HCT116 (cell line): ENCODE measurements around the gene CADPS. TPM values are rescaled to one million over a fixed set of nuclear protein-coding genes. Genes with fewer than 3 reads are reported as not detected.

ENCODE experiments used
- ATAC-seq: fragments of 200-7000 bp; cut with Tn5 transposase; 2 replicates; pipeline ENCODE4 v1.9.1; 2020; ENCODE audit warnings: mild to moderate bottlenecking, moderate library complexity
- BruUV-seq: library from RNA; stranded (reverse); fragments of 400-500 nt; replicated peaks from 2 replicates; lab custom pipeline; 2021; lab: Mats Ljungman, UMichigan
- CTCF ChIA-PET: fragments of 300-600 bp; sonication (Branson Sonifier 250); formaldehyde crosslinking; loops from one replicate; lab custom pipeline; 2021; ENCODE audit warnings: antibody characterized with exemption; lab: Charles Lee
- POLR2A ChIA-PET: fragments of 300-600, 350-600 bp; sonication (Branson Sonifier 250); formaldehyde crosslinking; loops from one replicate; lab custom pipeline; 2021; ENCODE audit warnings: antibody characterized with exemption; lab: Charles Lee
- RAD21 ChIA-PET, 2 experiments: fragments of 300-600 bp; sonication (Branson Sonifier 250); formaldehyde crosslinking; loops; one replicate each; lab custom pipeline; 2023; ENCODE audit warnings: low total read pairs in 2 of 2; ENCODE audit not compliant: uncharacterized antibody in 2 of 2, unreplicated experiment in 2 of 2, low non-redundant PET in 1 of 2; lab: Charles Lee
- DNase-seq: peaks from one replicate; pipeline ENCODE4 v3.0.0-alpha.2; 2010; ENCODE audit warnings: low read depth, low spot score
- H2AFZ ChIP-seq: fragments of 200-600 bp; shearing (Covaris generic), sonication (generic); 2 replicates; pipeline ENCODE4 v1.6.1; 2017; ENCODE audit warnings: low read depth, mixed run types, mixed read lengths, antibody characterized with exemption, low read length; ENCODE audit not compliant: poor library complexity, severe bottlenecking
- H3K27ac ChIP-seq: 2 replicates; pipeline ENCODE4 v1.5.1; 2012; ENCODE audit warnings: low read depth, low read length
- H3K27me3 ChIP-seq: fragments of 200-600 bp; sonication (generic); 2 replicates; pipeline ENCODE4 v1.6.1; 2016; ENCODE audit warnings: mixed run types, low read length, mixed read lengths; ENCODE audit not compliant: insufficient read depth
- H3K36me3 ChIP-seq, 2 experiments: fragments of 200-500 bp in 1 of 2; fragments of 200-600 bp in 1 of 2; sonication (Bioruptor generic) in 1 of 2; sonication (generic) in 1 of 2; 2 replicates each; pipeline versions ENCODE4 v1.5.1 to v1.6.1; 2014 to 2016; ENCODE audit warnings: low read length in 2 of 2, inconsistent platforms in 1 of 2, mixed read lengths in 1 of 2, mixed run types in 1 of 2; ENCODE audit not compliant: insufficient read depth in 2 of 2, control insufficient read depth in 1 of 2
- H3K4me1 ChIP-seq, 2 experiments: fragments of 200-600 bp in 1 of 2; sonication (generic) in 1 of 2; 2 replicates each; pipeline versions ENCODE4 v1.5.1 to v1.6.1; 2012 to 2017; ENCODE audit warnings: low read length in 2 of 2, inconsistent platforms in 1 of 2, mild to moderate bottlenecking in 1 of 2, mixed read lengths in 1 of 2, mixed run types in 1 of 2, moderate library complexity in 1 of 2; ENCODE audit not compliant: insufficient read depth in 2 of 2, control insufficient read depth in 1 of 2
- H3K4me2 ChIP-seq: fragments of 200-600 bp; sonication (generic); 2 replicates; pipeline ENCODE4 v1.6.1; 2017; ENCODE audit warnings: mixed run types, low read length, mixed read lengths
- H3K4me3 ChIP-seq, 2 experiments: fragments of 200-600 bp in 1 of 2; sonication (generic) in 1 of 2; replicated peaks in 1 of 2; 2 replicates each; pipeline ENCODE4 v1.5.1; 2011 to 2016; ENCODE audit warnings: low read length in 2 of 2, control low read depth in 1 of 2, low read depth in 1 of 2, mild to moderate bottlenecking in 1 of 2, mixed read lengths in 1 of 2, mixed run types in 1 of 2
- H3K79me2 ChIP-seq: fragments of 200-600 bp; sonication (generic); 2 replicates; pipeline ENCODE4 v1.6.1; 2017; ENCODE audit warnings: mild to moderate bottlenecking, mixed run types, low read length, moderate library complexity, mixed read lengths; ENCODE audit not compliant: insufficient read depth
- H3K9ac ChIP-seq: fragments of 200-600 bp; sonication (generic); 2 replicates; pipeline ENCODE4 v1.6.1; 2016; ENCODE audit warnings: low read length, mixed read lengths
- H3K9me2 ChIP-seq: fragments of 200-600 bp; sonication (generic), shearing (Covaris generic); 2 replicates; pipeline ENCODE4 v1.6.1; 2017; ENCODE audit warnings: mixed run types, mild to moderate bottlenecking, moderate library complexity; ENCODE audit not compliant: insufficient read depth
- H3K9me3 ChIP-seq, 2 experiments: fragments of 200-500 bp in 1 of 2; fragments of 200-600 bp in 1 of 2; sonication (Bioruptor generic) in 1 of 2; sonication (generic) in 1 of 2; 2 replicates each; pipeline ENCODE4 v1.6.1; 2014 to 2017; ENCODE audit warnings: low read length in 2 of 2, mixed read lengths in 2 of 2, inconsistent platforms in 1 of 2, low read depth in 1 of 2, mild to moderate bottlenecking in 1 of 2, mixed run types in 1 of 2, moderate library complexity in 1 of 2; ENCODE audit not compliant: control insufficient read depth in 1 of 2, insufficient read depth in 1 of 2
- H4K20me1 ChIP-seq: fragments of 200-600 bp; sonication (generic), shearing (Covaris generic); 2 replicates; pipeline ENCODE4 v1.6.1; 2017; ENCODE audit warnings: mixed run types, mild to moderate bottlenecking, moderate library complexity; ENCODE audit not compliant: insufficient read depth
- CBX3 ChIP-seq: IDR thresholded peaks from 2 replicates; pipeline ENCODE4 v1.6.1; 2012; ENCODE audit warnings: low read depth
- CTCF ChIP-seq, 3 experiments: fragments of 200-600 bp in 1 of 3; sonication (generic) in 1 of 3; IDR thresholded peaks in 2 of 3; conservative IDR thresholded peaks in 1 of 3; 2 replicates each; pipeline ENCODE4 v1.5.1; 2012 to 2017; ENCODE audit warnings: low read depth in 2 of 3, low read length in 2 of 3, antibody characterized with exemption in 1 of 3, borderline replicate concordance in 1 of 3, control low read depth in 1 of 3, mild to moderate bottlenecking in 1 of 3, mixed read lengths in 1 of 3, mixed run types in 1 of 3, moderate library complexity in 1 of 3; ENCODE audit not compliant: insufficient read depth in 1 of 3
- EGR1 ChIP-seq: IDR thresholded peaks from 2 replicates; pipeline ENCODE4 v1.6.1; 2012; ENCODE audit warnings: low read depth
- ELF1 ChIP-seq: IDR thresholded peaks from 2 replicates; pipeline ENCODE4 v1.6.1; 2012; ENCODE audit warnings: low read depth, borderline replicate concordance
- EZH2 ChIP-seq: fragments of 200-600 bp; sonication (generic); IDR thresholded peaks from 2 replicates; pipeline ENCODE4 v1.6.1; 2017; ENCODE audit warnings: antibody characterized with exemption, mixed run types
- EZH2phosphoT487 ChIP-seq: fragments of 200-600 bp; IDR thresholded peaks from 2 replicates; pipeline ENCODE4 v1.6.1; 2018; ENCODE audit warnings: antibody characterized with exemption, borderline replicate concordance
- FOSL1 ChIP-seq: IDR thresholded peaks from 2 replicates; pipeline ENCODE4 v1.6.1; 2012; ENCODE audit warnings: low read depth
- JUND ChIP-seq: IDR thresholded peaks from 2 replicates; pipeline ENCODE4 v1.6.1; 2012
- POLR2AphosphoS5 ChIP-seq: IDR thresholded peaks from 2 replicates; pipeline ENCODE4 v1.6.1; 2011; ENCODE audit warnings: mild to moderate bottlenecking, low read depth, low read length, moderate library complexity
- RAD21 ChIP-seq: IDR thresholded peaks from 2 replicates; pipeline ENCODE4 v1.6.1; 2012; ENCODE audit warnings: low read depth, mild to moderate bottlenecking
- TCF7L2 ChIP-seq: IDR thresholded peaks from 2 replicates; pipeline ENCODE4 v1.7.0; 2011; ENCODE audit warnings: borderline replicate concordance, inconsistent platforms; ENCODE audit not compliant: insufficient read depth, insufficient read length; ENCODE audit errors: extremely low read depth
- ZFX ChIP-seq: fragments of 450-650 bp; IDR thresholded peaks from 2 replicates; pipeline ENCODE4 v1.6.1; 2017
- ZNF274 ChIP-seq: fragments of 200-500 bp; sonication (Bioruptor generic); IDR thresholded peaks from 2 replicates; pipeline ENCODE4 v1.6.1; 2014; ENCODE audit warnings: mild to moderate bottlenecking, low read depth, low read length, inconsistent platforms
- intact Hi-C: fragments of 100-400 bp; cut with micrococcal nuclease; formaldehyde crosslinking; loops from 2 replicates; pipeline ENCODE4 v1.10.0; 2022
- total RNA-seq: library from RNA; stranded (reverse); gene quantifications from one replicate; pipeline ENCODE4 v1.2.1, GENCODE V29; 2021; ENCODE audit not compliant: unreplicated experiment
- TF ChIP-seq, protein P1 (sequence below): IDR thresholded peaks from 2 replicates; pipeline ENCODE4 v1.6.1; 2012
- TF ChIP-seq, protein P2 (sequence below): IDR thresholded peaks from 2 replicates; pipeline ENCODE4 v1.6.1; 2012
- TF ChIP-seq, protein P3 (sequence below): IDR thresholded peaks from 2 replicates; pipeline ENCODE4 v1.6.1; 2011; ENCODE audit warnings: mild to moderate bottlenecking, low read length, moderate library complexity; ENCODE audit not compliant: insufficient replicate concordance; ENCODE audit errors: extremely low read depth

Gene CADPS
- total RNA-seq, 1 experiment from 2014 or later, result not detected

- H4K20me1 ChIP-seq, result no peaks in the 10 kb centered on the region
- no peak overlapping the region for H3K4me3 ChIP-seq
- intact Hi-C loops, result no loop called here
- H3K4me1 ChIP-seq, result no peaks in the 10 kb centered on the region
- TF ChIP-seq, protein P1, sequence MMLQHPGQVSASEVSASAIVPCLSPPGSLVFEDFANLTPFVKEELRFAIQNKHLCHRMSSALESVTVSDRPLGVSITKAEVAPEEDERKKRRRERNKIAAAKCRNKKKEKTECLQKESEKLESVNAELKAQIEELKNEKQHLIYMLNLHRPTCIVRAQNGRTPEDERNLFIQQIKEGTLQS, result no peak
- no peak for TF ChIP-seq EZH2
- TF ChIP-seq CTCF (IDR thresholded peaks at IDR 0.05 in 2 of 3, conservative IDR thresholded peaks at IDR 0.05 in 1 of 3; ENCODE audit: borderline replicate concordance in 1 of 3, insufficient read depth in 1 of 3, low read depth in 2 of 3, low read length in 2 of 3), result no peak
- no peak for TF ChIP-seq ZNF274
- no peak for TF ChIP-seq ELF1
- no peak for TF ChIP-seq JUND
- no peak for TF ChIP-seq TCF7L2
- no peak for TF ChIP-seq POLR2AphosphoS5
- no peak for TF ChIP-seq EGR1
- no peak for TF ChIP-seq EZH2phosphoT487
- no peak for TF ChIP-seq RAD21
- TF ChIP-seq, protein P2, sequence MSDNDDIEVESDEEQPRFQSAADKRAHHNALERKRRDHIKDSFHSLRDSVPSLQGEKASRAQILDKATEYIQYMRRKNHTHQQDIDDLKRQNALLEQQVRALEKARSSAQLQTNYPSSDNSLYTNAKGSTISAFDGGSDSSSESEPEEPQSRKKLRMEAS, result no peak
- TF ChIP-seq CBX3, result no peak
- no peak for TF ChIP-seq FOSL1
- TF ChIP-seq, protein P3, sequence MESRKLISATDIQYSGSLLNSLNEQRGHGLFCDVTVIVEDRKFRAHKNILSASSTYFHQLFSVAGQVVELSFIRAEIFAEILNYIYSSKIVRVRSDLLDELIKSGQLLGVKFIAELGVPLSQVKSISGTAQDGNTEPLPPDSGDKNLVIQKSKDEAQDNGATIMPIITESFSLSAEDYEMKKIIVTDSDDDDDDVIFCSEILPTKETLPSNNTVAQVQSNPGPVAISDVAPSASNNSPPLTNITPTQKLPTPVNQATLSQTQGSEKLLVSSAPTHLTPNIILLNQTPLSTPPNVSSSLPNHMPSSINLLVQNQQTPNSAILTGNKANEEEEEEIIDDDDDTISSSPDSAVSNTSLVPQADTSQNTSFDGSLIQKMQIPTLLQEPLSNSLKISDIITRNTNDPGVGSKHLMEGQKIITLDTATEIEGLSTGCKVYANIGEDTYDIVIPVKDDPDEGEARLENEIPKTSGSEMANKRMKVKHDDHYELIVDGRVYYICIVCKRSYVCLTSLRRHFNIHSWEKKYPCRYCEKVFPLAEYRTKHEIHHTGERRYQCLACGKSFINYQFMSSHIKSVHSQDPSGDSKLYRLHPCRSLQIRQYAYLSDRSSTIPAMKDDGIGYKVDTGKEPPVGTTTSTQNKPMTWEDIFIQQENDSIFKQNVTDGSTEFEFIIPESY, result no peak
- no peak for TF ChIP-seq ZFX
- POLR2A ChIA-PET, result no interaction called here
- no peak overlapping the region for H3K9ac ChIP-seq
- DNase-seq (no peak), ATAC-seq (no peak)
- no peak overlapping the region for H3K4me2 ChIP-seq
- H3K27me3 ChIP-seq, result peaks cover 9% of the 10 kb centered on the region; the same call in 1 of the 2 replicates
- no peak overlapping the region for H3K27ac ChIP-seq
- no peaks in the 10 kb centered on the region for H3K9me3 ChIP-seq
- BruUV-seq, result no TSS peak
- no peaks in the 10 kb centered on the region for H3K36me3 ChIP-seq
- H2AFZ ChIP-seq, result no peak overlapping the region
- CTCF ChIA-PET, result no interaction called here
- no peaks in the 10 kb centered on the region for H3K79me2 ChIP-seq
- no peaks in the 10 kb centered on the region for H3K9me2 ChIP-seq
- RAD21 ChIA-PET, result no interaction called here
Measured at GRCh38 chr3:62718011-62718410, 157.2 kb downstream of the CADPS start.
